OCI-LY7 (cell line): ENCODE results near the gene SPEM2. TPM values are rescaled to one million over a fixed set of nuclear protein-coding genes. Genes with fewer than 3 reads are reported as not detected.
A peak's percentile ranks its signal among the peaks of the same experiment; 100 is the strongest.

Source experiments
- BruUV-seq: library from RNA; stranded (reverse); fragments of 400-500 nt; replicated peaks from 2 replicates; lab custom pipeline; 2021; lab: Mats Ljungman, UMichigan
- CTCF ChIA-PET: fragments of 300-600 bp; sonication (Branson Sonifier 250); formaldehyde crosslinking; loops from one replicate; lab custom pipeline; 2022; ENCODE audit warnings: antibody characterized with exemption; ENCODE audit not compliant: unreplicated experiment; lab: Charles Lee
- POLR2A ChIA-PET: fragments of 300-600 bp; sonication (Branson Sonifier 250); formaldehyde crosslinking; loops from one replicate; lab custom pipeline; 2022; ENCODE audit warnings: antibody characterized with exemption; lab: Charles Lee
- DNase-seq: peaks from one replicate; pipeline ENCODE4 v3.0.0-alpha.2; 2015; ENCODE audit warnings: low spot score
- H2AFZ ChIP-seq: fragments of 200-600 bp; sonication (generic), shearing (Covaris generic); 2 replicates; pipeline ENCODE4 v1.6.1; 2014; ENCODE audit warnings: mild to moderate bottlenecking, antibody characterized with exemption, low read length, moderate library complexity
- H3K27ac ChIP-seq: fragments of 200-600 bp; sonication (generic); 2 replicates; pipeline ENCODE4 v1.5.1; 2014; ENCODE audit warnings: mixed run types, low read depth, mild to moderate bottlenecking, moderate library complexity, low read length, inconsistent platforms; ENCODE audit not compliant: poor library complexity, severe bottlenecking
- H3K36me3 ChIP-seq: fragments of 200-600 bp; sonication (generic); 2 replicates; pipeline ENCODE4 v1.6.1; 2014; ENCODE audit warnings: mild to moderate bottlenecking, antibody characterized with exemption, low read length, moderate library complexity, mixed read lengths; ENCODE audit not compliant: insufficient read depth
- H3K4me1 ChIP-seq: fragments of 200-600 bp; sonication (generic); 2 replicates; pipeline ENCODE4 v1.5.1; 2014; ENCODE audit warnings: mild to moderate bottlenecking, low read length; ENCODE audit not compliant: insufficient read depth, poor library complexity, severe bottlenecking
- H3K4me2 ChIP-seq: fragments of 200-600 bp; sonication (generic); 2 replicates; pipeline ENCODE4 v1.6.1; 2014; ENCODE audit warnings: mild to moderate bottlenecking, low read length
- H3K4me3 ChIP-seq: fragments of 200-600 bp; sonication (generic); 2 replicates; pipeline ENCODE4 v1.5.1; 2014; ENCODE audit warnings: mild to moderate bottlenecking, low read depth, low read length; ENCODE audit not compliant: poor library complexity, severe bottlenecking
- H3K79me2 ChIP-seq: fragments of 200-600 bp; sonication (generic); 2 replicates; pipeline ENCODE4 v1.6.1; 2016; ENCODE audit warnings: low read depth, mild to moderate bottlenecking, low read length, moderate library complexity, mixed read lengths; ENCODE audit not compliant: insufficient read depth
- H3K9me2 ChIP-seq: fragments of 200-600 bp; sonication (generic); 2 replicates; pipeline ENCODE4 v1.6.1; 2016; ENCODE audit warnings: mild to moderate bottlenecking, low read length, mixed read lengths; ENCODE audit not compliant: insufficient read depth
- H3K9me3 ChIP-seq: fragments of 200-600 bp; sonication (generic); 2 replicates; pipeline ENCODE4 v1.6.1; 2014; ENCODE audit warnings: mild to moderate bottlenecking, mixed run types, low read length, mixed read lengths
- H4K20me1 ChIP-seq: fragments of 200-600 bp; sonication (generic); 2 replicates; pipeline ENCODE4 v1.6.1; 2014; ENCODE audit warnings: mild to moderate bottlenecking, antibody characterized with exemption, low read length, moderate library complexity, mixed read lengths; ENCODE audit not compliant: insufficient read depth
- CTCF ChIP-seq: fragments of 200-600 bp; sonication (generic); conservative IDR thresholded peaks from 2 replicates; pipeline ENCODE4 v1.5.1; 2014; ENCODE audit warnings: mild to moderate bottlenecking, antibody characterized with exemption, low read length, moderate library complexity, mixed read lengths
- EZH2phosphoT487 ChIP-seq: fragments of 200-600 bp; sonication (generic); IDR thresholded peaks from 2 replicates; pipeline ENCODE4 v1.6.1; 2018; ENCODE audit warnings: low read depth, borderline replicate concordance, mild to moderate bottlenecking, mixed run types, antibody characterized with exemption, low read length, moderate library complexity, mixed read lengths
- intact Hi-C: fragments of 100-400 bp; cut with micrococcal nuclease; formaldehyde crosslinking; loops from one replicate; pipeline ENCODE4 v1.10.0; 2022; ENCODE audit not compliant: unreplicated experiment
- total RNA-seq, 2 experiments: library from RNA; depleted of rRNA in 1 of 2; stranded (reverse); fragments of >200 nt in 1 of 2; shearing (Covaris generic) in 1 of 2; gene quantifications; 2 replicates each; pipeline ENCODE4 v1.2.3, GENCODE V29; 2014 to 2022

The SPEM2 gene
- total RNA-seq, 2 experiments from 2014 or later: not detected

- CTCF ChIA-PET: no interaction called here
- no peaks in the 10 kb centered on the region for H3K9me2 ChIP-seq
- TF ChIP-seq CTCF (no peak), EZH2phosphoT487 (no peak)
- H3K4me1 ChIP-seq: peaks cover 17% of the 10 kb centered on the region
- H3K36me3 ChIP-seq: peaks cover 12% of the 10 kb centered on the region; the same call in 1 of the 2 replicates
- no peak overlapping the region for H3K4me3 ChIP-seq
- BruUV-seq: no TSS peak
- DNase-seq: no peak
- no peaks in the 10 kb centered on the region for H3K79me2 ChIP-seq
- H3K9me3 ChIP-seq: no peaks in the 10 kb centered on the region
- intact Hi-C loops: no loop called here
- H3K4me2 ChIP-seq: no peak overlapping the region
- no peak overlapping the region for H3K27ac ChIP-seq
- POLR2A ChIA-PET: interaction anchor here (0.5 kb wide), 1 partner anchor 175 kb away, joined by 4 read pairs; no protein-coding TSS in a partner anchor
- H4K20me1 ChIP-seq: no peaks in the 10 kb centered on the region
- H2AFZ ChIP-seq: no peak overlapping the region
These were observed 36.6 kb upstream of the SPEM2 start for GRCh38 chr17:7388856-7389255.

- no peak overlapping the region for H3K27ac ChIP-seq
- H3K4me3 ChIP-seq: no peak overlapping the region
- DNase-seq: no peak
- POLR2A ChIA-PET: interaction anchor here (0.6 kb wide), 1 partner anchor 165 kb away, joined by 4 read pairs; no protein-coding TSS in a partner anchor
- H3K4me1 ChIP-seq: peaks cover 9% of the 10 kb centered on the region
- CTCF ChIA-PET: no interaction called here
- intact Hi-C loops: no loop called here
- TF ChIP-seq CTCF (no peak), EZH2phosphoT487 (no peak)
- no peaks in the 10 kb centered on the region for H3K79me2 ChIP-seq
- H2AFZ ChIP-seq: no peak overlapping the region
- H4K20me1 ChIP-seq: no peaks in the 10 kb centered on the region
- H3K4me2 ChIP-seq: no peak overlapping the region
- no peaks in the 10 kb centered on the region for H3K9me2 ChIP-seq
- no peaks in the 10 kb centered on the region for H3K9me3 ChIP-seq
- H3K36me3 ChIP-seq: peaks cover 12% of the 10 kb centered on the region; the same call in 1 of the 2 replicates
- BruUV-seq: TSS peak; percentile 77
These were observed 35.2 kb upstream of the SPEM2 start for GRCh38 chr17:7389924-7390910.
